ENCODE measurements around the gene EFNA5.

EFNA5 gene

GRCh38 chr5:107543868-107544267, 126.9 kb downstream of the EFNA5 start:
- no peak for DNase-seq (ENCODE audit: low read depth)
- TF ChIP-seq CTCF (IDR thresholded peaks at IDR 0.05; ENCODE audit: low read depth, low read length) (no peak), MYC (IDR thresholded peaks at IDR 0.05; ENCODE audit: low read depth, low read length) (no peak), MAX (IDR thresholded peaks at IDR 0.05; ENCODE audit: low read depth, low read length) (no peak), POLR2A (IDR thresholded peaks at IDR 0.05; ENCODE audit: extremely low read depth, insufficient read length) (no peak)
- H3K4me3 ChIP-seq (ENCODE audit: low read depth, low read length), result no peak overlapping the region

- no peak overlapping the region for H3K4me3 ChIP-seq (ENCODE audit: low read depth, low read length)
- TF ChIP-seq MAX (IDR thresholded peaks at IDR 0.05; ENCODE audit: low read depth, low read length), result no peak
- TF ChIP-seq POLR2A (IDR thresholded peaks at IDR 0.05; ENCODE audit: extremely low read depth, insufficient read length), result no peak
- TF ChIP-seq MYC (IDR thresholded peaks at IDR 0.05; ENCODE audit: low read depth, low read length), result no peak
- no peak for TF ChIP-seq CTCF (IDR thresholded peaks at IDR 0.05; ENCODE audit: low read depth, low read length)
Measured at GRCh38 chr5:107542831-107543231, 127.9 kb downstream of the EFNA5 start.

GRCh38 chr5:107542428-107542827, 128.3 kb downstream of the EFNA5 start:
- H3K4me3 ChIP-seq (ENCODE audit: low read depth, low read length), result no peak overlapping the region
- no peak for DNase-seq (ENCODE audit: low read depth)
- TF ChIP-seq MAX (IDR thresholded peaks at IDR 0.05; ENCODE audit: low read depth, low read length) (no peak), CTCF (IDR thresholded peaks at IDR 0.05; ENCODE audit: low read depth, low read length) (no peak), POLR2A (IDR thresholded peaks at IDR 0.05; ENCODE audit: extremely low read depth, insufficient read length) (no peak), MYC (IDR thresholded peaks at IDR 0.05; ENCODE audit: low read depth, low read length) (no peak)

More at GRCh38 chr5:107542831-107543231, 127.9 kb downstream of the EFNA5 start:
- no peak for DNase-seq (ENCODE audit: low read depth)

- no peak for DNase-seq (ENCODE audit: low read depth)
- no peak for TF ChIP-seq POLR2A (IDR thresholded peaks at IDR 0.05; ENCODE audit: extremely low read depth, insufficient read length)
- TF ChIP-seq MYC (IDR thresholded peaks at IDR 0.05; ENCODE audit: low read depth, low read length), result no peak
- no peak for TF ChIP-seq CTCF (IDR thresholded peaks at IDR 0.05; ENCODE audit: low read depth, low read length)
- TF ChIP-seq MAX (IDR thresholded peaks at IDR 0.05; ENCODE audit: low read depth, low read length), result no peak
- H3K4me3 ChIP-seq (ENCODE audit: low read depth, low read length), result no peak overlapping the region
Measured at GRCh38 chr5:107541400-107541799, 129.3 kb downstream of the EFNA5 start.

- TF ChIP-seq MYC (IDR thresholded peaks at IDR 0.05; ENCODE audit: low read depth, low read length) (no peak), POLR2A (IDR thresholded peaks at IDR 0.05; ENCODE audit: extremely low read depth, insufficient read length) (no peak), MAX (IDR thresholded peaks at IDR 0.05; ENCODE audit: low read depth, low read length) (no peak), CTCF (IDR thresholded peaks at IDR 0.05; ENCODE audit: low read depth, low read length) (no peak)
- no peak for DNase-seq (ENCODE audit: low read depth)
- H3K4me3 ChIP-seq (ENCODE audit: low read depth, low read length), result no peak overlapping the region
Measured at GRCh38 chr5:107539726-107540330, 130.9 kb downstream of the EFNA5 start.

Measured in NB4 (cell line).